ENCODE measurements around the gene MAP3K19.
A peak's percentile ranks its signal among the peaks of the same experiment; 100 is the strongest.
"Not testable (repeated sequence)": the region's sequence is repeated elsewhere in the genome, so short reads cannot be mapped to it uniquely, and the experiment has no call there.

The MAP3K19 gene

DNA sequence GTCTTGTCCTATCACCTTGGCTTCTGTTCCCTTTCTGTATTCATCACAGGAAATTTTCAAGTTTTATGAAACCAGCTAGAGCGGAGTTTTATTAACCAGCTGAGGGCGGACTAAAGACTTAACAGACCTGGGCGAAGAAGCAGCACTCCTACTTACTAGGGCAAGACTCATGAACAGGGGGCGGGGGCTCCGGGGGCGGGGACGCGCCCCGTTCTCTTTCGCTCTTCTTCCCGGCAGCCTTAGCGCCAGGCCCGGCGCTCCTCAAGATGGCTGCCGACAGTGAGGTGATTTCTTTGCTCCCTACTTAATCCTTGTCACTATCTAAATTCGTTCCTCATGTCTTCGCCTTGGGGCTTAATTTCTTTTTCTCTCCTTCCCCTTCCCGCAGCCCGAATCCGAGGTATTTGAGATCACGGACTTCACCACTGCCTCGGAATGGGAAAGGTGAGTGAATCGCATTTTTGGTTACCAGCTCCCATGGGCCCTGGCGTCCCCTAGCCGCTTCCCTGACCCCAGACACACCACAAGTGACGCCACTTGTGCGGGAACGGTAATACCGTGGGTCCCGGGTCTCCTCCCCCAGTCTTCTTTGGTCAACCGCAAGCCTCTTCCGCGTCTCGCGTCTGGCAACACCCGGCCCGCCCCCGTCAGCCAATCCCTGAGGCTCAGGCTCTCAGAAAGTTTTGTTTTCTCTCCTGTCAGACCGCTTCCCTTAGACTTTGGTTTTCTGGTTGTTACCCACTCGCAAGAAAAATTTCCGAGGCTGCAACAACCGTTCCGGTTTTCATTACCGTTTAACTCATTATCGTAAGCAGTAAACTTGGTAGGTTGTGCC, 5.0 kb upstream of the MAP3K19 start, which contains the start of gene RAB3GAP1:
Gene RAB3GAP1 (plus strand): TSS at position 251 of the 835 bp plus-strand sequence. CDS start 16 bp downstream, at position 267.
- CTCF ChIA-PET: interaction anchor here (1.1 to 1.7 kb wide), 3 partner anchors 9 to 63 kb away, joined by 3 to 5 read pairs (median 4); no protein-coding TSS in a partner anchor
- peak within 1 kb of the TSS; percentile 98 to 99 for H3K27ac ChIP-seq (ENCODE audit: insufficient read depth in 1 of 2, low read depth in 1 of 2, low read length in 2 of 2, poor library complexity in 1 of 2, severe bottlenecking in 2 of 2)
- peak; percentile 93 to 96 (median 95) for DNase-seq
- H3K4me3 ChIP-seq (ENCODE audit: control insufficient read depth in 1 of 7, extremely low read depth in 1 of 7, insufficient read depth in 4 of 7, low read depth in 2 of 7, low read length in 6 of 7): peak within 1 kb of the TSS; percentile 62 to 96 (median 89)
- H3K27me3 ChIP-seq (replicated peaks in 2 of 5; ENCODE audit: control insufficient read depth in 4 of 5, insufficient read depth in 5 of 5, low read length in 4 of 5): no peaks in the 10 kb centered on the region
- 0% methylated on average over 42 of the region's 45 CpGs for WGBS (ENCODE audit: insufficient coverage)
- peaks cover 6 to 31% (median 16%) of the 10 kb centered on the region in 4 experiments for H3K4me1 ChIP-seq (ENCODE audit: control extremely low read depth in 1 of 4, control insufficient read depth in 4 of 4, insufficient read depth in 4 of 4, low read length in 3 of 4)
- POLR2A ChIA-PET: interaction anchor here (0.5 to 0.8 kb wide), 2 partner anchors 50 to 582 kb away, joined by 3 read pairs; no protein-coding TSS in a partner anchor
- peaks cover 0 to 3% (median under 1%) of the 10 kb centered on the region in 4 experiments for H3K36me3 ChIP-seq (ENCODE audit: control insufficient read depth in 4 of 4, insufficient read depth in 4 of 4, low read length in 3 of 4)
- H3K9me3 ChIP-seq (ENCODE audit: control extremely low read depth in 1 of 5, control insufficient read depth in 4 of 5, insufficient read depth in 2 of 5, low read depth in 1 of 5, low read length in 4 of 5): no peaks in the 10 kb centered on the region

DNA sequence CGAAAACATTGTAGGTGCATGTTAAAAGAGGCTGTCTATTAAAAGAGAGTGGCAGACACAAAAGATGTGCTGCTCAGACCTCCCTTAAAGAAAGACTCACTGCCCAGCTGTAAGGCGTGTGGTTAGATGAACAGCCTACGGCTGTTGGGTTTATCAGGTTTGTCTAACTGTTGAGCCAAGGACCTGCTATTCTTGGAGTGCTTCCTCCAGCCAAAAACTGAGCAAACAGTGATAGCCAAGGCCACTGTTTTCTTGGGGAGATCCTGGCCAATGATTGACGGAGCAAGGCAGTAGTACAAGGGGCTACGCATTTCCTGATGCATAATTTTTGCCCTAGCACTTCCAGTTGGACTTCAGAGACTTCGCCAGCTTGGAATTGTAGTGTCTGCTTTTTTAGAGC, 3.4 kb upstream of the MAP3K19 start:
- ChIA-PET POLR2A (no interaction called here), CTCF (interaction anchor here (0.5 to 1.7 kb wide), 3 partner anchors 8 to 698 kb away, joined by 3 to 4 read pairs (median 4); no protein-coding TSS in a partner anchor)
- H3K27me3 ChIP-seq (replicated peaks in 2 of 5; ENCODE audit: control insufficient read depth in 4 of 5, insufficient read depth in 5 of 5, low read length in 4 of 5): no peaks in the 10 kb centered on the region
- no peak overlapping the region for H3K27ac ChIP-seq (ENCODE audit: insufficient read depth in 1 of 2, low read depth in 1 of 2, low read length in 2 of 2, poor library complexity in 1 of 2, severe bottlenecking in 2 of 2)
- no peaks in the 10 kb centered on the region for H3K9me3 ChIP-seq (ENCODE audit: control extremely low read depth in 1 of 5, control insufficient read depth in 4 of 5, insufficient read depth in 2 of 5, low read depth in 1 of 5, low read length in 4 of 5)
- DNase-seq: no peak
- WGBS (ENCODE audit: insufficient coverage): 98% methylated on average over 5 of the region's 6 CpGs
- peaks cover 6 to 31% (median 16%) of the 10 kb centered on the region in 4 experiments for H3K4me1 ChIP-seq (ENCODE audit: control extremely low read depth in 1 of 4, control insufficient read depth in 4 of 4, insufficient read depth in 4 of 4, low read length in 3 of 4)
- H3K36me3 ChIP-seq (ENCODE audit: control insufficient read depth in 4 of 4, insufficient read depth in 4 of 4, low read length in 3 of 4): no peaks in the 10 kb centered on the region
- no peak overlapping the region for H3K4me3 ChIP-seq (ENCODE audit: control insufficient read depth in 1 of 7, extremely low read depth in 1 of 7, insufficient read depth in 4 of 7, low read depth in 2 of 7, low read length in 6 of 7)

DNA sequence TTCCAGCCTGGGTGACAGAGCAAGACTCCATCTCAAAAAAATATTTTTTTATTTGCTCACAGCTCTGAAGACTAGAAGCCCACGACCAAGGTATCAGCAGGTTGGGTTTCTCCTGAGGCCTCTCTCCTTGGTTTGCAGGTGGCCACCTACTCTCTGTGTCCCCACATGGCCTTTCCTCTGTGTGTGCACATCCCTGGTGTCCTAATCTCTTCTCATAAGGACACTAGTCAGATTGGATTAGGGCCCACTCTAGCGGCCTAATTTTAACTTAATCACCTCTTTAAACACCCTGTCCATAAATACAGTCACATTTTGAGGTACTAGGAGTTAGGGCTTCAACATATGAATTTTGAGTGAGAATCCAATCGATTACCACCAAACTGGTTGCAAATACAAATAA, 2.9 kb upstream of the MAP3K19 start:
- Histone ChIP-seq H3K27ac (ENCODE audit: insufficient read depth in 1 of 2, low read depth in 1 of 2, low read length in 2 of 2, poor library complexity in 1 of 2, severe bottlenecking in 2 of 2) (no peak overlapping the region), H3K4me3 (ENCODE audit: control insufficient read depth in 1 of 7, extremely low read depth in 1 of 7, insufficient read depth in 4 of 7, low read depth in 2 of 7, low read length in 6 of 7) (no peak overlapping the region), H3K4me1 (ENCODE audit: control extremely low read depth in 1 of 4, control insufficient read depth in 4 of 4, insufficient read depth in 4 of 4, low read length in 3 of 4) (peaks cover 6 to 27% (median 16%) of the 10 kb centered on the region in 4 experiments), H3K27me3 (replicated peaks in 2 of 5; ENCODE audit: control insufficient read depth in 4 of 5, insufficient read depth in 5 of 5, low read length in 4 of 5) (no peaks in the 10 kb centered on the region), H3K36me3 (ENCODE audit: control insufficient read depth in 4 of 4, insufficient read depth in 4 of 4, low read length in 3 of 4) (no peaks in the 10 kb centered on the region), H3K9me3 (ENCODE audit: control extremely low read depth in 1 of 5, control insufficient read depth in 4 of 5, insufficient read depth in 2 of 5, low read depth in 1 of 5, low read length in 4 of 5) (no peaks in the 10 kb centered on the region)
- DNase-seq: no peak
- 100% methylated on average over 1 of the region's 3 CpGs for WGBS (ENCODE audit: insufficient coverage)
- ChIA-PET POLR2A (no interaction called here), CTCF (interaction anchor here (1.3 kb wide), 1 partner anchor 8 kb away, joined by 4 read pairs; no protein-coding TSS in a partner anchor)

DNA sequence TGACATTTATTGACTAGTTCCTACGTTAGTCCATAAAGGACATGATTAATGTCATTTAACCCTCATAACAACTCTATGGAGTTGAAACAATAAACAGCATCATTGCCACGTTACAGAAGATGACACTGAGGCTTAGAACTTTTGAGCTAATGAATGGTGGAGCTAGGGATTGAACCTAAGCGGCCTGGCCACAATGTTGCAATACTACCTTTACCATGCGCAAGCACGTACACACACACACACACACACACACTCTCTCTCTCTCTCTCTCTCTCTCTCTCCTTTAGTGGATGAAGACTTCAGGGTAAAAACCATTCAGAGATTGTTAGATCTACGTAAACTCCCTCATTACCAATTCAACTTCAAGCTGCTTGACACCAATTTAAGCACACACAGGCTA, 875 bp upstream of the MAP3K19 start:
- ChIA-PET POLR2A (no interaction called here), CTCF (interaction anchor here (0.7 to 1.0 kb wide), 2 partner anchors 44 to 624 kb away, joined by 4 read pairs; no protein-coding TSS in a partner anchor)
- 100% methylated on average over 4 of the region's 6 CpGs for whole genome bisulfite sequencing (ENCODE audit: insufficient coverage)
- H3K4me1 ChIP-seq (ENCODE audit: control extremely low read depth in 1 of 4, control insufficient read depth in 4 of 4, insufficient read depth in 4 of 4, low read length in 3 of 4): peaks cover 2 to 9% (median 6%) of the 10 kb centered on the region in 4 experiments
- no peak for DNase-seq
- H3K9me3 ChIP-seq (ENCODE audit: control extremely low read depth in 1 of 5, control insufficient read depth in 4 of 5, insufficient read depth in 2 of 5, low read depth in 1 of 5, low read length in 4 of 5): no peaks in the 10 kb centered on the region
- no peak overlapping the region for H3K27ac ChIP-seq (ENCODE audit: insufficient read depth in 1 of 2, low read depth in 1 of 2, low read length in 2 of 2, poor library complexity in 1 of 2, severe bottlenecking in 2 of 2)
- H3K27me3 ChIP-seq (replicated peaks in 2 of 5; ENCODE audit: control insufficient read depth in 4 of 5, insufficient read depth in 5 of 5, low read length in 4 of 5): no peaks in the 10 kb centered on the region
- H3K4me3 ChIP-seq (ENCODE audit: control insufficient read depth in 1 of 7, extremely low read depth in 1 of 7, insufficient read depth in 4 of 7, low read depth in 2 of 7, low read length in 6 of 7): no peak overlapping the region
- H3K36me3 ChIP-seq (ENCODE audit: control insufficient read depth in 4 of 4, insufficient read depth in 4 of 4, low read length in 3 of 4): no peaks in the 10 kb centered on the region

DNA sequence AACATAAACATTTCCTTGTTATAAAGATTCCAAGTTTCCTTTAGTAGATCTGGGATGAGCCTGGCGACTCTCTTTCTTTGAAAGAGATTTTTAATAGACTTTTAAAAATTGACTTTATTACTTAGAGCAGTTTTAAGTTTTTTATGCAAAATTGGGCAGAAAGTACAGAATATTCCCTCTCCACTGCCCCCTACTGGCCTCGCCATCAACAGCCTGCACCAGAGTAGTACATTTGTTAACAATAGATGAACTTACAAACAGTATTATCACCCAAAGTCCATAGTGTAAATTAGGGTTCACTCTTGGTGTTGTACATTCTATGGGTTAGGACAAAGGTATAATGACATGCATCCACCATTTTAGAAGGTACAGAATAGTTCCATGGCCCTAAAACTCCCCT, 3.9 kb downstream of the MAP3K19 start:
- Histone ChIP-seq H3K4me3 (ENCODE audit: control insufficient read depth in 1 of 7, extremely low read depth in 1 of 7, insufficient read depth in 4 of 7, low read depth in 2 of 7, low read length in 6 of 7) (no peak overlapping the region), H3K36me3 (ENCODE audit: control insufficient read depth in 4 of 4, insufficient read depth in 4 of 4, low read length in 3 of 4) (no peaks in the 10 kb centered on the region), H3K4me1 (ENCODE audit: control extremely low read depth in 1 of 4, control insufficient read depth in 4 of 4, insufficient read depth in 4 of 4, low read length in 3 of 4) (no peaks in the 10 kb centered on the region), H3K9me3 (ENCODE audit: control extremely low read depth in 1 of 5, control insufficient read depth in 4 of 5, insufficient read depth in 2 of 5, low read depth in 1 of 5, low read length in 4 of 5) (no peaks in the 10 kb centered on the region), H3K27ac (ENCODE audit: insufficient read depth in 1 of 2, low read depth in 1 of 2, low read length in 2 of 2, poor library complexity in 1 of 2, severe bottlenecking in 2 of 2) (no peak overlapping the region), H3K27me3 (replicated peaks in 2 of 5; ENCODE audit: control insufficient read depth in 4 of 5, insufficient read depth in 5 of 5, low read length in 4 of 5) (no peaks in the 10 kb centered on the region)
- WGBS (ENCODE audit: insufficient coverage): no CpG with 5 or more reads among the region's 2 CpGs
- POLR2A ChIA-PET: no interaction called here
- DNase-seq: peak in 2 of 3 donors; percentile 22 to 33
- CTCF ChIA-PET: interaction anchor here (1.0 kb wide), 1 partner anchor 9 kb away, joined by 3 read pairs; the partner anchor contains the start of gene RAB3GAP1

DNA sequence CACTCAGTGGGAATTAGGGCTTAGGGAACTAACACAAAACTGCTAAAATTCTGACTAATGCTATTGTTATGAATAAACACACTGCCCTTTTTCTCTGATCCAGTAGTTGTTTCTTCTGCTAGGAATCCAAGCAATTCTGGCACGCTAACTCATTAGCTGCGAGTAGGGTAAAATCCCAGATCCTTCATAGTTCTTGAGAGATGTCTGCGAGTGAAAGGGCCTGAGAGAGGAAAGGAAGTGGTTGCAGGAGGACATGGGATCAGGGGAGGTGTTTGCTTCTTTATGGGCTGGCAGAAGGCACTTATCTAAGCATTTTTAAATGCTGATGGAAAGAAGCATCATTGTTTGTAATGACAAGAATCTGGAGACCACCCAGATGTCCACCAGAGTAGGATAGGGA, 9.4 kb downstream of the MAP3K19 start:
- Histone ChIP-seq H3K27ac (ENCODE audit: insufficient read depth in 1 of 2, low read depth in 1 of 2, low read length in 2 of 2, poor library complexity in 1 of 2, severe bottlenecking in 2 of 2) (no peak overlapping the region), H3K9me3 (ENCODE audit: control extremely low read depth in 1 of 5, control insufficient read depth in 4 of 5, insufficient read depth in 2 of 5, low read depth in 1 of 5, low read length in 4 of 5) (no peaks in the 10 kb centered on the region), H3K36me3 (ENCODE audit: control insufficient read depth in 4 of 4, insufficient read depth in 4 of 4, low read length in 3 of 4) (no peaks in the 10 kb centered on the region), H3K27me3 (replicated peaks in 2 of 5; ENCODE audit: control insufficient read depth in 4 of 5, insufficient read depth in 5 of 5, low read length in 4 of 5) (peaks cover 0 to 2% (median 0%) of the 10 kb centered on the region in 5 experiments), H3K4me1 (ENCODE audit: control extremely low read depth in 1 of 4, control insufficient read depth in 4 of 4, insufficient read depth in 4 of 4, low read length in 3 of 4) (no peaks in the 10 kb centered on the region), H3K4me3 (ENCODE audit: control insufficient read depth in 1 of 7, extremely low read depth in 1 of 7, insufficient read depth in 4 of 7, low read depth in 2 of 7, low read length in 6 of 7) (no peak overlapping the region)
- WGBS (ENCODE audit: insufficient coverage): 84% methylated on average over 2 of the region's 3 CpGs
- ChIA-PET POLR2A (no interaction called here), CTCF (no interaction called here)
- no peak for DNase-seq

DNA sequence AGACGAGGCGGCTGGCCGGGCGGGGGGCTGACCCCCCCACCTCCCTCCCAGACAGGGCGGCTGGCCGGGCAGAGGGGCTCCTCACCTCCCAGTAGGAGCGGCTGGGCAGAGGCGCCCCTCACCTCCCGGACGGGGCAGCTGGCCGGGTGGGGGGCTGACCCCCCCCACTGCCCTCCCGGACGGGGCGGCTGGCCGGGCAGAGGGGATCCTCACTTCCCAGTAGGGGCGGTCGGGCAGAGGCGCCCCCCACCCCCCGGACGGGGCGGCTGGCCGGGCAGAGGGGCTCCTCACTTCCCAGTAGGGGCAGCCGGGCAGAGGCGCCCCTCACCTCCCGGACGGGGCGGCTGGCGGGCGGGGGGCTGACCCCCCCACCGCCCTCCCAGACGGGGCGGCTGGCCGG, 14.0 kb downstream of the MAP3K19 start:
- H3K27ac ChIP-seq (ENCODE audit: insufficient read depth in 1 of 2, low read depth in 1 of 2, low read length in 2 of 2, poor library complexity in 1 of 2, severe bottlenecking in 2 of 2); POLR2A ChIA-PET; H3K4me1 ChIP-seq (ENCODE audit: control extremely low read depth in 1 of 4, control insufficient read depth in 4 of 4, insufficient read depth in 4 of 4, low read length in 3 of 4); H3K9me3 ChIP-seq (ENCODE audit: control extremely low read depth in 1 of 5, control insufficient read depth in 4 of 5, insufficient read depth in 2 of 5, low read depth in 1 of 5, low read length in 4 of 5); H3K27me3 ChIP-seq (replicated peaks in 2 of 5; ENCODE audit: control insufficient read depth in 4 of 5, insufficient read depth in 5 of 5, low read length in 4 of 5); H3K36me3 ChIP-seq (ENCODE audit: control insufficient read depth in 4 of 4, insufficient read depth in 4 of 4, low read length in 3 of 4); CTCF ChIA-PET; DNase-seq; H3K4me3 ChIP-seq (ENCODE audit: control insufficient read depth in 1 of 7, extremely low read depth in 1 of 7, insufficient read depth in 4 of 7, low read depth in 2 of 7, low read length in 6 of 7): not testable (repeated sequence)
- no CpG with 5 or more reads among the region's 33 CpGs for WGBS (ENCODE audit: insufficient coverage)

Measured in common myeloid progenitor, CD34-positive (primary cell).